Measurements from ENCODE around the gene ARL6IP1.
"Not testable (repeated sequence)": the region's sequence is repeated elsewhere in the genome, so short reads cannot be mapped to it uniquely, and the experiment has no call there.

ARL6IP1 gene

GRCh38 chr16:18759598-18760520 lies 41.5 kb downstream of the ARL6IP1 start:
- DNase-seq (ENCODE audit: low read depth), result not testable (repeated sequence)

- DNase-seq (ENCODE audit: low read depth), result not testable (repeated sequence)
These were observed 43.2 kb downstream of the ARL6IP1 start for GRCh38 chr16:18757960-18758660.

GRCh38 chr16:18756639-18757038 lies 44.7 kb downstream of the ARL6IP1 start:
- not testable (repeated sequence) for DNase-seq (ENCODE audit: low read depth)

GRCh38 chr16:18742870-18743269 lies 58.5 kb downstream of the ARL6IP1 start:
- not testable (repeated sequence) for DNase-seq (ENCODE audit: low read depth)

Data from non-pigmented ciliary epithelial cell (primary cell).